Immature natural killer cell (primary cell): Measurements from ENCODE around the gene SLC5A10. TPM values are rescaled to one million over a fixed set of nuclear protein-coding genes. Genes with fewer than 3 reads are reported as not detected.

Experiments used
- DNase-seq, 3 donors: peaks; one replicate each; pipeline ENCODE4 v3.0.0; 2022; ENCODE audit warnings: mixed read lengths in 1 of 3
- H3K27ac Mint-ChIP-seq, 6 donors: one replicate each; pipeline ENCODE4 v1.8.0; 2020; ENCODE audit warnings: mixed read lengths in 6 of 6, mild to moderate bottlenecking in 5 of 6, inconsistent platforms in 4 of 6, moderate library complexity in 3 of 6
- H3K27me3 Mint-ChIP-seq, 3 donors: one replicate each; pipeline ENCODE4 v1.8.0; 2020 to 2021; ENCODE audit warnings: low read depth in 3 of 3, mild to moderate bottlenecking in 3 of 3, mixed read lengths in 3 of 3, moderate library complexity in 3 of 3, inconsistent platforms in 1 of 3
- H3K36me3 Mint-ChIP-seq, 3 donors: one replicate each; pipeline ENCODE4 v1.8.0; 2020; ENCODE audit warnings: mixed read lengths in 3 of 3, inconsistent platforms in 2 of 3, mild to moderate bottlenecking in 2 of 3
- H3K4me1 Mint-ChIP-seq, 2 donors: one replicate each; pipeline ENCODE4 v1.8.0; 2020; ENCODE audit warnings: inconsistent platforms in 2 of 2, mild to moderate bottlenecking in 2 of 2, mixed read lengths in 2 of 2, moderate library complexity in 1 of 2
- H3K4me3 Mint-ChIP-seq, 5 donors: one replicate each; pipeline ENCODE4 v1.8.0; 2020; ENCODE audit warnings: mild to moderate bottlenecking in 5 of 5, mixed read lengths in 5 of 5, inconsistent platforms in 3 of 5, moderate library complexity in 3 of 5
- H3K9me3 Mint-ChIP-seq, 6 donors: one replicate each; pipeline ENCODE4 v1.8.0; 2020; ENCODE audit warnings: mild to moderate bottlenecking in 6 of 6, mixed read lengths in 6 of 6, inconsistent platforms in 4 of 6, moderate library complexity in 3 of 6
- polyA plus RNA-seq, 3 donors: library from polyadenylated mRNA; unstranded; fragments of 300-500 nt; fragmentation: Illumina TruSeq; gene quantifications; one replicate each; pipeline ENCODE4 v1.2.3, GENCODE V29; 2021

The SLC5A10 gene
- polyA plus RNA-seq, 3 donors from 2014 or later: not detected

- H3K36me3 Mint-ChIP-seq: peaks cover 0 to 6% (median 4%) of the 10 kb centered on the region in 3 donors
- DNase-seq: no peak
- H3K27ac Mint-ChIP-seq: no peak overlapping the region
These were observed 36.0 kb downstream of the SLC5A10 start for GRCh38 chr17:18987862-18988545.

GRCh38 chr17:18988546-18989173 lies 36.7 kb downstream of the SLC5A10 start:
- Mint-ChIP-seq H3K36me3 (peaks cover 0 to 6% (median 4%) of the 10 kb centered on the region in 3 donors), H3K4me1 (peaks cover 24 to 40% of the 10 kb centered on the region in 2 donors), H3K27ac (no peak overlapping the region), H3K9me3 (no peaks in the 10 kb centered on the region), H3K27me3 (peaks cover 0 to 6% (median 4%) of the 10 kb centered on the region in 3 donors), H3K4me3 (no peak overlapping the region)
- DNase-seq: no peak

More at GRCh38 chr17:18987862-18988545, 36.0 kb downstream of the SLC5A10 start:
- Mint-ChIP-seq H3K4me1 (peaks cover 17 to 33% of the 10 kb centered on the region in 2 donors), H3K9me3 (no peaks in the 10 kb centered on the region), H3K27me3 (peaks cover 0 to 6% (median 4%) of the 10 kb centered on the region in 3 donors), H3K4me3 (no peak overlapping the region)

GRCh38 chr17:18990331-18990730 lies 38.4 kb downstream of the SLC5A10 start:
- H3K27ac Mint-ChIP-seq: no peak overlapping the region

GRCh38 chr17:18991531-18992315 lies 39.8 kb downstream of the SLC5A10 start:
- Mint-ChIP-seq H3K4me3 (peak overlapping the region in 1 of 5 donors; percentile 33), H3K27me3 (peaks cover 0 to 6% (median 4%) of the 10 kb centered on the region in 3 donors), H3K4me1 (peaks cover 32 to 36% of the 10 kb centered on the region in 2 donors), H3K36me3 (peaks cover 5 to 12% (median 10%) of the 10 kb centered on the region in 3 donors), H3K27ac (peak overlapping the region in 3 of 6 donors; percentile 1 to 73 (median 59)), H3K9me3 (peaks cover 0 to 5% (median 1%) of the 10 kb centered on the region in 6 donors)
- DNase-seq: no peak

More at GRCh38 chr17:18990331-18990730, 38.4 kb downstream of the SLC5A10 start:
- Mint-ChIP-seq H3K4me3 (no peak overlapping the region), H3K36me3 (peaks cover 3 to 13% (median 9%) of the 10 kb centered on the region in 3 donors), H3K27me3 (peaks cover 0 to 6% (median 4%) of the 10 kb centered on the region in 3 donors), H3K9me3 (peaks cover 0 to 5% (median 0%) of the 10 kb centered on the region in 6 donors), H3K4me1 (peaks cover 30 to 45% of the 10 kb centered on the region in 2 donors)
- no peak for DNase-seq

DNA sequence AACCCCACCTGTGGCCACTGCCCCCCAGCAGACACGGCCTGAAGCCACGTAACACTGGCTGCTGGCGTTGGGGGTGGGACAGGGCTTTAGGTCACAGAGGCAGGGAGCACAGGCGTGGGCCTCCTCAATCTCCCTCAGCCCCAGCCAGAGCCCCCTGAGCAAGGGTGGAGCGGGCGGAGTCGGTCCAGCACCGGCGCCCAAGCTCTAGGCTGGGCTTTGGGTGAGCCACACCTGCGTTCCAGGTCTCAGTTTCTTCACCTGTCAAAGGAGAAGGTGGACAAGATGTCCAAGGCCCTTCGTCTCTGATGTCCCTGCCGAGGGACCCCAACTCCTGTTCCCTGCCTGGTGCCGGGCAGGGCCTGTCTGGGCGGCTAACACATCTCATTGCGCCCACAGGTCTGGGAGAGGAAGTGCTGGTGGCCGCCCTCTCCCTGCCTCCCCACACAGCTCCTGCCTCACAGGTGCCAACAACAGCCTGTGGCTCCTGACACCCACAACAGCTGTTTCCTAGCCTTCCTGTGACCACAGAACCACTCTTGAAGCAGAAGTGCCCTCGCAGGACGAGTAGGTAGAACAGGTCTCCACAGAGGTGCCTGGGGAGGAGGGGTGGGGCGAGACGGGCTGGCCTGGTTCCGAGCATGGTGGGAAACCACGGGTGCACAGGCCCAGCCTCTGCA lies 40.6 kb downstream of the SLC5A10 start:
- H3K36me3 Mint-ChIP-seq: peaks cover 5 to 12% (median 10%) of the 10 kb centered on the region in 3 donors
- H3K4me1 Mint-ChIP-seq: peaks cover 25 to 28% of the 10 kb centered on the region in 2 donors
- H3K9me3 Mint-ChIP-seq: peaks cover 0 to 5% (median 1%) of the 10 kb centered on the region in 6 donors
- DNase-seq: peak; percentile 57 to 68 (median 66)
- H3K27ac Mint-ChIP-seq: peak overlapping the region; percentile 1 to 59 (median 32)
- peaks cover 0 to 3% (median 3%) of the 10 kb centered on the region in 3 donors for H3K27me3 Mint-ChIP-seq
- peak overlapping the region; percentile 63 to 79 (median 69) for H3K4me3 Mint-ChIP-seq

DNA sequence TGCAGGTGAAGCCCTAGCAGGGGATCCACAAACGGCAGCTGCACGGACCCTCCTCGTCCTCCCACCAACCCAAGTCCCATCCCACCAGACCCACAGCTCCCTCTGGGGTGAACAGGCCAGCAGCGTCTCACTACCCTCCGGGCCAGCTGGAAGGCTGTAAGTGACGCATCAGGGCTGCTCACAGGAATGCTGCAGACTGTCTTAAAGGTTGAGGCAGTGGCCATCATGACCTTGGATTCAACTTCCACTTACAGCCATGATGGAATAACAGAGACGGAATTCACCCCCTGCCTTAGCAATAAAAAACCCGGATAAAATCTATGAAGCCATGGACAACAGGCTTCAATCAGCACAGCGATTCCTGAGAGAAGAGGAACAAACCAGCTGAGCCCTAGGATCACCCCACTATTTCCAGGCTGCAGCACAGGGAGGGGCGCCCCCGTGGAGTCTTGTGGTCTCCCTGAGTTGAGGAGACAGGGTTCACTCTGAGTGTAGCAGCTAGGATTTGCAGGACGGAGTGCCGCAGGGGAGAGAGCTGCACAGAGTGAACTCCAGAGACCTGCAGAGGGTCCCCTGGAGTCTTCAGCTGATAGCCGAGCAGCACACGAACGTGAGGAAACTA lies 42.1 kb downstream of the SLC5A10 start:
- no peak for DNase-seq
- Mint-ChIP-seq H3K4me1 (peaks cover 21 to 26% of the 10 kb centered on the region in 2 donors), H3K4me3 (peak overlapping the region in 3 of 5 donors; percentile 15 to 69 (median 36)), H3K27ac (peak overlapping the region in 1 of 6 donors; percentile 34), H3K27me3 (peaks cover 0 to 3% (median 3%) of the 10 kb centered on the region in 3 donors), H3K36me3 (peaks cover 5 to 12% (median 10%) of the 10 kb centered on the region in 3 donors), H3K9me3 (peaks cover 0 to 5% (median 1%) of the 10 kb centered on the region in 6 donors)

DNA sequence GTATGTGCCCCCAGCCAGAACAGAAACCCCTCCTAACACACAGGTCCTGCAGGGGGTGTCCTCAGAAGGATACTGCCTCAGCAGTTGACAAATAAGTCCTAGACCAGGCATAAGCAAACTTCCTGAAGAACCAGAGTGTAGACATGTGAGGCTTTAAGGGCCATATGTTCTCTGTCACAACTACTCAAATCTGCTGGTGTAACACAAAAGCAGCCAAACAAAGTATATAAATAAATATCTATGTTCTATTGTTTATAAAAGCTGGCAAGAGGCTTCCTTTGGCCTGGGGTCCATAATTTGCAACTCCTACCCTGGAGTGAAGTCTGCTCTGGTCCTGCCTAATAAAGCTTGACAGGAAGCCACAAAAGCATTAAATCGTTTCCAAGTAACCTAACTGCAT lies 42.7 kb downstream of the SLC5A10 start:
- H3K27ac Mint-ChIP-seq: no peak overlapping the region
- peaks cover 5 to 12% (median 10%) of the 10 kb centered on the region in 3 donors for H3K36me3 Mint-ChIP-seq
- peaks cover 21 to 26% of the 10 kb centered on the region in 2 donors for H3K4me1 Mint-ChIP-seq
- peaks cover 0 to 3% (median 2%) of the 10 kb centered on the region in 3 donors for H3K27me3 Mint-ChIP-seq
- H3K4me3 Mint-ChIP-seq: no peak overlapping the region
- peaks cover 0 to 5% (median 1%) of the 10 kb centered on the region in 6 donors for H3K9me3 Mint-ChIP-seq
- DNase-seq: no peak

DNA sequence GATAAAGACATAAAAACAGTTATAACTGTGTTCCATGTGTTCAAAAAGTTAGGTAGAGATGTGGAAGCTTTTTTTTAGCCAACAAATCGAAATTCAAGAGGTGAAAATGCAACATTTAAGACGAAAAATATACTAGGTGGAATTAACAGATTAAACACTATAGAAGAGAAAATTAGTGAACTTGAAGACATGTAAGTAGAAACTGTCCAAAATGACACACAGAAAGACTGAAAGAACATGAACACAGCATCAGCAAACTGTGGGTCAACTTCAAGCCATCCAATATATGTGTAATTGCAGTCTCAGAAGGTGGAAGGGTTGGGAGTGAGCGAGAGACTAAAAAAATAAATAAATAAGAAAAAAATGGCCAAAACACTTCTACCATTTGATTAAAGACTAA lies 43.3 kb downstream of the SLC5A10 start:
- Mint-ChIP-seq H3K4me3 (no peak overlapping the region), H3K27me3 (peaks cover 0 to 3% (median 2%) of the 10 kb centered on the region in 3 donors), H3K4me1 (peaks cover 21 to 26% of the 10 kb centered on the region in 2 donors), H3K36me3 (peaks cover 5 to 12% (median 10%) of the 10 kb centered on the region in 3 donors), H3K9me3 (peaks cover 0 to 5% (median 1%) of the 10 kb centered on the region in 6 donors), H3K27ac (no peak overlapping the region)
- DNase-seq: no peak

GRCh38 chr17:18996458-18996857 lies 44.5 kb downstream of the SLC5A10 start:
- Mint-ChIP-seq H3K27ac (no peak overlapping the region), H3K36me3 (peaks cover 5 to 12% (median 10%) of the 10 kb centered on the region in 3 donors), H3K9me3 (peaks cover 0 to 5% (median 1%) of the 10 kb centered on the region in 6 donors), H3K27me3 (peaks cover 0 to 3% (median 2%) of the 10 kb centered on the region in 3 donors), H3K4me1 (peaks cover 21 to 29% of the 10 kb centered on the region in 2 donors), H3K4me3 (no peak overlapping the region)
- no peak for DNase-seq

- Mint-ChIP-seq H3K36me3 (peaks cover 5 to 16% (median 12%) of the 10 kb centered on the region in 3 donors), H3K9me3 (peaks cover 0 to 5% (median 1%) of the 10 kb centered on the region in 6 donors), H3K27ac (no peak overlapping the region), H3K4me1 (peaks cover 26 to 30% of the 10 kb centered on the region in 2 donors), H3K4me3 (no peak overlapping the region), H3K27me3 (peaks cover 0 to 2% (median 0%) of the 10 kb centered on the region in 3 donors)
- DNase-seq: no peak
These were observed 45.8 kb downstream of the SLC5A10 start for GRCh38 chr17:18997650-18998196.

GRCh38 chr17:18999394-18999793 lies 47.4 kb downstream of the SLC5A10 start:
- H3K4me1 Mint-ChIP-seq: peaks cover 15 to 22% of the 10 kb centered on the region in 2 donors
- peaks cover 5 to 16% (median 12%) of the 10 kb centered on the region in 3 donors for H3K36me3 Mint-ChIP-seq
- H3K27ac Mint-ChIP-seq: no peak overlapping the region
- H3K27me3 Mint-ChIP-seq: peaks cover 0 to 7% (median 1%) of the 10 kb centered on the region in 3 donors
- no peak overlapping the region for H3K4me3 Mint-ChIP-seq
- H3K9me3 Mint-ChIP-seq: peaks cover 0 to 5% (median 1%) of the 10 kb centered on the region in 6 donors
- DNase-seq: no peak

GRCh38 chr17:18999911-19000310 lies 47.9 kb downstream of the SLC5A10 start:
- peaks cover 5 to 15% (median 9%) of the 10 kb centered on the region in 3 donors for H3K36me3 Mint-ChIP-seq

More at GRCh38 chr17:18999911-19000310, 47.9 kb downstream of the SLC5A10 start:
- DNase-seq: no peak
- Mint-ChIP-seq H3K4me1 (peaks cover 15 to 22% of the 10 kb centered on the region in 2 donors), H3K9me3 (peaks cover 0 to 4% (median 1%) of the 10 kb centered on the region in 6 donors), H3K27ac (peak overlapping the region in 1 of 6 donors; percentile 40), H3K4me3 (no peak overlapping the region), H3K27me3 (peaks cover 0 to 7% (median 1%) of the 10 kb centered on the region in 3 donors)
